ENCODE results near the gene MAP2K5. TPM values are rescaled to one million over a fixed set of nuclear protein-coding genes. Genes with fewer than 3 reads are reported as not detected.
A peak's percentile ranks its signal among the peaks of the same experiment; 100 is the strongest.

The MAP2K5 gene
- total RNA-seq, 6 experiments from 2014 or later: 5.0 to 11.6 (median 8.8) TPM

GRCh38 chr15:67724691-67725375 lies 182.3 kb downstream of the MAP2K5 start:
- DNase-seq (no peak), ATAC-seq (no peak)
- 83% methylated on average over 2 of the region's 4 CpGs for WGBS (ENCODE audit: insufficient coverage, low coverage, low lambda C conversion rate, missing lambda C conversion rate)
- no peaks in the 10 kb centered on the region for H3K4me1 ChIP-seq
- no peak overlapping the region for H3K27ac ChIP-seq
- no peaks in the 10 kb centered on the region for H3K27me3 ChIP-seq
- TF ChIP-seq CTCF (IDR thresholded peaks at IDR 0.05) (no peak), POLR2A (IDR thresholded peaks at IDR 0.05) (no peak)
- no peaks in the 10 kb centered on the region for H3K9me3 ChIP-seq
- no peaks in the 10 kb centered on the region for H3K36me3 ChIP-seq
- H3K4me3 ChIP-seq: no peak overlapping the region
- intact Hi-C loops (cut with DNase I): no loop called here

- no peaks in the 10 kb centered on the region for H3K9me3 ChIP-seq
- DNase-seq (no peak), ATAC-seq (no peak)
- no peak overlapping the region for H3K4me3 ChIP-seq
- intact Hi-C loops (cut with DNase I): no loop called here
- H3K4me1 ChIP-seq: peaks cover 0 to 8% (median 0%) of the 10 kb centered on the region in 4 donors
- WGBS (ENCODE audit: insufficient coverage, low coverage, low lambda C conversion rate, missing lambda C conversion rate): 86% methylated on average over 1 of the region's 1 CpG
- no peak for TF ChIP-seq CTCF (IDR thresholded peaks at IDR 0.05)
- TF ChIP-seq POLR2A (IDR thresholded peaks at IDR 0.05): no peak
- no peak overlapping the region for H3K27ac ChIP-seq
- H3K36me3 ChIP-seq: no peaks in the 10 kb centered on the region
- H3K27me3 ChIP-seq: no peaks in the 10 kb centered on the region
These were observed 187.6 kb downstream of the MAP2K5 start for GRCh38 chr15:67730135-67730534.

- 21% methylated on average over 2 of the region's 2 CpGs for WGBS (ENCODE audit: insufficient coverage, low coverage, low lambda C conversion rate, missing lambda C conversion rate)
- Histone ChIP-seq H3K27ac (no peak overlapping the region), H3K4me1 (peaks cover 0 to 8% (median 0%) of the 10 kb centered on the region in 4 donors)
These were observed 188.7 kb downstream of the MAP2K5 start for GRCh38 chr15:67731112-67731721.

GRCh38 chr15:67732164-67732563 lies 189.7 kb downstream of the MAP2K5 start:
- DNase-seq (no peak), ATAC-seq (no peak)
- Histone ChIP-seq H3K27ac (no peak overlapping the region), H3K27me3 (no peaks in the 10 kb centered on the region), H3K4me3 (no peak overlapping the region), H3K36me3 (no peaks in the 10 kb centered on the region), H3K4me1 (peaks cover 0 to 8% (median 0%) of the 10 kb centered on the region in 4 donors), H3K9me3 (no peaks in the 10 kb centered on the region)
- TF ChIP-seq CTCF (IDR thresholded peaks at IDR 0.05) (no peak), POLR2A (IDR thresholded peaks at IDR 0.05) (no peak)
- intact Hi-C loops (cut with DNase I): no loop called here

More at GRCh38 chr15:67731112-67731721, 188.7 kb downstream of the MAP2K5 start:
- TF ChIP-seq CTCF (IDR thresholded peaks at IDR 0.05) (no peak), POLR2A (IDR thresholded peaks at IDR 0.05) (no peak)
- Histone ChIP-seq H3K4me3 (no peak overlapping the region), H3K36me3 (no peaks in the 10 kb centered on the region), H3K27me3 (no peaks in the 10 kb centered on the region), H3K9me3 (no peaks in the 10 kb centered on the region)
- no peak for DNase-seq
- intact Hi-C loops (cut with DNase I): no loop called here
- ATAC-seq: peak in 1 of 4 donors; percentile 22

Measured in right lobe of liver (tissue), 6 donors.